Pancreas (tissue), 10 donors: ENCODE measurements around the gene PYHIN1. TPM values are rescaled to one million over a fixed set of nuclear protein-coding genes. Genes with fewer than 3 reads are reported as not detected.

Source experiments
- ATAC-seq, 4 donors: fragments of 200-7000 bp; cut with Tn5 transposase; one replicate each; pipeline versions ENCODE4 v1.8.0 to v1.9.1; 2020; ENCODE audit warnings: mild to moderate bottlenecking in 4 of 4, moderate library complexity in 4 of 4
- DNase-seq, 6 donors: peaks; one replicate each; pipeline ENCODE4 v3.0.0-alpha.2; 2020
- FAIRE-seq: peaks from 2 replicates; lab custom pipeline; 2012; peaks lifted over from hg19 to GRCh38; lab: Jason Lieb, UNC
- H3K27ac ChIP-seq, 4 donors: fragments of 200-600 bp; sonication (generic); 1 replicate in 3 of 4; 2 replicates in 1 of 4; pipeline versions ENCODE4 v1.5.0 to v1.8.0; 2020
- H3K27me3 ChIP-seq, 4 donors: fragments of 200-600 bp; one replicate each; pipeline ENCODE4 v1.8.0; 2021
- H3K36me3 ChIP-seq, 3 donors: fragments of 200-600 bp; sonication (generic) in 1 of 3; one replicate each; pipeline versions ENCODE4 v1.5.0 to v1.8.0; 2020 to 2021
- H3K4me1 ChIP-seq, 3 donors: fragments of 200-600 bp; one replicate each; pipeline ENCODE4 v1.8.0; 2021
- H3K4me3 ChIP-seq, 4 donors: fragments of 200-600 bp; sonication (generic) in 2 of 4; one replicate each; pipeline versions ENCODE4 v1.5.0 to v1.8.0; 2020 to 2021
- H3K9me3 ChIP-seq, 4 donors: fragments of 200-600 bp; one replicate each; pipeline ENCODE4 v1.8.0; 2021
- WGBS, 2 donors: extraction: QIAGEN DNeasy Blood & Tissue Kit; methylation state at CpG; one replicate each; pipeline ENCODE4 v1.1.7; 2013; 5-methylcytosine and 5-hydroxymethylcytosine counted together
- intact Hi-C, 3 donors: fragments of 100-400 bp; cut with DNase I; formaldehyde crosslinking; loops; one replicate each; pipeline versions ENCODE4 v1.11.1 to v1.14.2; 2022
- polyA plus RNA-seq, 2 donors: library from polyadenylated mRNA; stranded (reverse); fragments of 200-250 nt; gene quantifications; one replicate each; pipeline ENCODE4 v1.2.3, GENCODE V29; 2013
- total RNA-seq, 6 donors: library from RNA; stranded (reverse); fragmentation: NEBNext Ultra II Directional in 4 of 6; extraction: Animal tissue kit (Norgen Biotek cat#: 25700) in 4 of 6; gene quantifications; one replicate each; pipeline versions ENCODE4 v1.2.1 to v1.2.4, GENCODE V29; 2021 to 2023
- TF ChIP-seq, protein P1 (sequence below), 4 donors: fragments of 200-600 bp; sonication (generic) in 3 of 4; IDR thresholded peaks; one replicate each; pipeline versions ENCODE4 v1.5.0 to v1.8.0; 2021; ENCODE audit warnings: antibody characterized with exemption in 4 of 4
- donor health status: healthy with polysubstance abuse.
- donor health status: DM: no; HTN: no; CAD: no; lungs with moderate emphysema.
- donor health status: DM: no; HTN: no; CAD: no.
- donor health status: control.
- donor health status: control.
- donor health status: Bipolar disorder and iron deficiency.
- donor health status: DM: yes; HTN: yes; CAD: no.
- donor health status: DM: no; HTN: no; CAD: no.
- donor health status: DM: no; HTN: no; CAD: no.
- donor health status: DM: yes; HTN: yes; CAD: no.

The PYHIN1 gene
- total and polyA plus RNA-seq, 8 donors = 0.12 to 0.47 (median 0.22) TPM; not detected in 3

DNA sequence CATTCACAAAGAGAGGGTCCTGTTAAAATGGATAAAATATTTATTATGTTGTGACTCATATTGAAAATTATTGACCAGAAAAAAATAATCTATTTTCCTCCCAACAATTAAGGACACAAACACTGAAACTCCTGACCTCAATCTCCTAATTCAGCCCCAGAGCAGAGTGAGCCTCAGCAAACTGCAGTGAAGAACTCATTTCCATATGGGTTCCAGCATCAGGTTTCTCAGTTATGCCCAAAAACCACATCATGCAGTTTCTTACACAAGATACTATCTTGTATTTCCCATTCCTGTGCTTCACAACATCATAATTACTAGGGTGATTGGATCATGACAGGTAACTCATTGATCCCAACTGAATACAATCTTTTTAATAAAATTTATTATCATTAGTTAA lies 15.4 kb downstream of the PYHIN1 start:
- Histone ChIP-seq H3K4me1 (no peaks in the 10 kb centered on the region), H3K27ac (no peak overlapping the region), H3K9me3 (no peaks in the 10 kb centered on the region), H3K36me3 (no peaks in the 10 kb centered on the region), H3K27me3 (no peaks in the 10 kb centered on the region), H3K4me3 (no peak overlapping the region)
- FAIRE-seq (no peak), ATAC-seq (no peak), DNase-seq (no peak)
- intact Hi-C loops = no loop called here
- TF ChIP-seq, protein P1, sequence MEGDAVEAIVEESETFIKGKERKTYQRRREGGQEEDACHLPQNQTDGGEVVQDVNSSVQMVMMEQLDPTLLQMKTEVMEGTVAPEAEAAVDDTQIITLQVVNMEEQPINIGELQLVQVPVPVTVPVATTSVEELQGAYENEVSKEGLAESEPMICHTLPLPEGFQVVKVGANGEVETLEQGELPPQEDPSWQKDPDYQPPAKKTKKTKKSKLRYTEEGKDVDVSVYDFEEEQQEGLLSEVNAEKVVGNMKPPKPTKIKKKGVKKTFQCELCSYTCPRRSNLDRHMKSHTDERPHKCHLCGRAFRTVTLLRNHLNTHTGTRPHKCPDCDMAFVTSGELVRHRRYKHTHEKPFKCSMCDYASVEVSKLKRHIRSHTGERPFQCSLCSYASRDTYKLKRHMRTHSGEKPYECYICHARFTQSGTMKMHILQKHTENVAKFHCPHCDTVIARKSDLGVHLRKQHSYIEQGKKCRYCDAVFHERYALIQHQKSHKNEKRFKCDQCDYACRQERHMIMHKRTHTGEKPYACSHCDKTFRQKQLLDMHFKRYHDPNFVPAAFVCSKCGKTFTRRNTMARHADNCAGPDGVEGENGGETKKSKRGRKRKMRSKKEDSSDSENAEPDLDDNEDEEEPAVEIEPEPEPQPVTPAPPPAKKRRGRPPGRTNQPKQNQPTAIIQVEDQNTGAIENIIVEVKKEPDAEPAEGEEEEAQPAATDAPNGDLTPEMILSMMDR (IDR thresholded peaks at IDR 0.05) = no peak

DNA sequence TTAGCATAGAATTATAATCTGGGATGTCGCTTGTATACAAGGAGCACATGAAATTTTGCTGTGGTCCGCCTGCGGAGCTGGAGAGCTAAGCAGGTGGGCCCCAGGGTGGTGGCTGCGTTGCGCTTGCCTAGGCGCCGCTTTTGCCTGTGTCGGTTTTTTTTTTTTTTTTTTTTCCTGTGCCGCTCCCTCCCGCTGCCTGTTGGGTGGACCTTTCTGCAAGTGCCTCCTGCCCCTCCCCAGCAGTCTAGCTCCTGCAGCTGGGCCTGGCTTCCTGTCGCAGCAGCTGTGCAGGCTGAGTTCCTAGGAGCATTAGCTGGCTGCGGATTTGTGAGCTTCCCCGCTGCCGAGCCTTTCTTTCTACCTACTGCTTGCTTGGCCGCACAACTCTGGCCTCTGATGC lies 20.6 kb downstream of the PYHIN1 start:
- intact Hi-C loops = no loop called here
- DNase-seq (peak in 1 of 6 donors; percentile 21), ATAC-seq (no peak), FAIRE-seq (no peak)
- Histone ChIP-seq H3K4me1 (no peaks in the 10 kb centered on the region), H3K27ac (no peak overlapping the region), H3K36me3 (no peaks in the 10 kb centered on the region), H3K27me3 (no peaks in the 10 kb centered on the region), H3K4me3 (no peak overlapping the region), H3K9me3 (no peaks in the 10 kb centered on the region)
- 75 to 83% methylated on average over 15 of the region's 15 CpGs for WGBS, 2 donors
- TF ChIP-seq, protein P1 (IDR thresholded peaks at IDR 0.05) = no peak

DNA sequence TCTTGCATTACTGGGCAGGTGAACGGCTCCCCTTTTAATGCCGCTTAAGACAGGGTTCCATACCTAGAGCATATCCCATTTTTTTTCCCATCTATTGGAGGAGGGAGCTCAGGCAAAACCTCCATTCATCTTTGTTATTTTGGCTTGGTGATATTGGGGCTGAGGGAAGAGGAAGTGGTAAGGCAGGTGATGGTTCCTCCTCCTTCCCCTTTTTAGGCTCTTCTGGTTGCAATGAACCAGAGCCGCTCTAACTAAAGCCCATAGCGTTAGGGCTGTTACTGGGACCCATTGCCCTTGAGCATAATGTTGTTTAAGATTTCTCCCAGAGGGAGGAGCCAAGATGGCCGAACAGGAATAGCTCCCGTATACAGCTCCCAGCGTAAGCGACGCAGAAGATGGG lies 21.1 kb downstream of the PYHIN1 start:
- ATAC-seq (no peak), FAIRE-seq (no peak), DNase-seq (no peak)
- no peak overlapping the region for H3K27ac ChIP-seq
- H3K36me3 ChIP-seq = no peaks in the 10 kb centered on the region
- no peak overlapping the region for H3K4me3 ChIP-seq
- H3K9me3 ChIP-seq = no peaks in the 10 kb centered on the region
- H3K27me3 ChIP-seq = no peaks in the 10 kb centered on the region
- intact Hi-C loops = no loop called here
- WGBS, 2 donors = 83 to 93% methylated on average over 9 of the region's 9 CpGs
- TF ChIP-seq, protein P1 (IDR thresholded peaks at IDR 0.05) = no peak
- no peaks in the 10 kb centered on the region for H3K4me1 ChIP-seq

DNA sequence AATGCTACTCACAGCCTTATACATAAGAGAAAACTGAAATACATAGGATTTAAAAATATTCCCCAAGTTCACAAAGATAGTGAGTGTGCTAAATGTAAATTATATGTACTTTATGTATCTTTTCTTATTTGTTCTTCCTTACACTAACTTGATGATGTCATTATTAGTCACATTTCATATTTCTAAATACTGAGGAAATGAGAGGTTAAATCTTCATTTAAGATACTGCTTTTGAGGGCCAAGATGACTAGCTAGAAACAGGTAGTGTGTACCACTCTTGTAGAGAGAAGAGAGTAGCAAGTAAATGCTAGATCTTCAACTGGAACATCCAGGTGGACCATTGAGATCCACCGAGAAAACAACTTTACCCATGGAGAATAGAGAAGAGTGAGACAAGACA lies 29.8 kb downstream of the PYHIN1 start:
- ATAC-seq = no peak
- Histone ChIP-seq H3K9me3 (no peaks in the 10 kb centered on the region), H3K36me3 (no peaks in the 10 kb centered on the region), H3K4me1 (no peaks in the 10 kb centered on the region), H3K27ac (no peak overlapping the region), H3K4me3 (no peak overlapping the region), H3K27me3 (no peaks in the 10 kb centered on the region)
- 58 to 69% methylated on average over 1 of the region's 1 CpG for WGBS, 2 donors
- no peak for DNase-seq
- intact Hi-C loops = no loop called here
- TF ChIP-seq, protein P1 (IDR thresholded peaks at IDR 0.05) = no peak
- no peak for FAIRE-seq

DNA sequence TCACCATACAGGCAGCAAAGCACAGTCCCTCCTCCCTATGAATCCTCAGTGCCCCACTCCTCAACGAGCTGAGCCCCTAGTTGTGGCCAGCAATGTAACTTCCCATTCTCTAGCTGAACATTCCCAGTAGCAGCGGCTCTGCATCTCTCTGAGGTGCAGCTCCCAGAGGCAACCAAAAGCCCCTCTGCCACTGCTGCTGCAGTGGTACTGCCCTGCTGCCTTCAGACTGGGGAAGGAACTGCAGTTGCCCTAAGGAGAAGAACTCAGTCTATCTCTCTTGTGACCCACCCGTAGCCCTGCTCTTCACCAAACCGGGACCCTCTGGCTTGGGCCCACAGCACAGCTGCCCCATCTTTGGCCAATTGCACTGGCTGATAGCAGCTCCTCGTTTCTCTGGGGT lies 31.6 kb downstream of the PYHIN1 start:
- Histone ChIP-seq H3K4me3 (no peak overlapping the region), H3K36me3 (no peaks in the 10 kb centered on the region), H3K27me3 (no peaks in the 10 kb centered on the region), H3K4me1 (no peaks in the 10 kb centered on the region), H3K9me3 (no peaks in the 10 kb centered on the region), H3K27ac (no peak overlapping the region)
- FAIRE-seq (no peak), ATAC-seq (no peak), DNase-seq (no peak)
- intact Hi-C loops = no loop called here
- TF ChIP-seq, protein P1 (IDR thresholded peaks at IDR 0.05) = no peak
- WGBS, 2 donors = 28 to 35% methylated on average over 5 of the region's 5 CpGs
